Measurements from ENCODE around the gene GOLGA5.

- TF ChIP-seq CTCF (IDR thresholded peaks at IDR 0.05) (no peak), POLR2AphosphoS5 (IDR thresholded peaks at IDR 0.05; ENCODE audit: low read depth, low read length) (no peak), TCF7L2 (IDR thresholded peaks at IDR 0.05; ENCODE audit: low read depth, low read length) (no peak)
Observed at GRCh38 chr14:92863286-92864080, 69.4 kb downstream of the GOLGA5 start.
